HG02943 (cell line): ENCODE measurements around the gene ATF6.
"Not testable (repeated sequence)": the region's sequence is repeated elsewhere in the genome, so short reads cannot be mapped to it uniquely, and the experiment has no call there.

Source experiments
- ATAC-seq: cut with Tn5 transposase; IDR thresholded peaks from one replicate; pipeline ENCODE4 v1.9.1; 2021; ENCODE audit warnings: mild to moderate bottlenecking, low read depth, moderate library complexity; ENCODE audit not compliant: unreplicated experiment

ATF6 gene

DNA sequence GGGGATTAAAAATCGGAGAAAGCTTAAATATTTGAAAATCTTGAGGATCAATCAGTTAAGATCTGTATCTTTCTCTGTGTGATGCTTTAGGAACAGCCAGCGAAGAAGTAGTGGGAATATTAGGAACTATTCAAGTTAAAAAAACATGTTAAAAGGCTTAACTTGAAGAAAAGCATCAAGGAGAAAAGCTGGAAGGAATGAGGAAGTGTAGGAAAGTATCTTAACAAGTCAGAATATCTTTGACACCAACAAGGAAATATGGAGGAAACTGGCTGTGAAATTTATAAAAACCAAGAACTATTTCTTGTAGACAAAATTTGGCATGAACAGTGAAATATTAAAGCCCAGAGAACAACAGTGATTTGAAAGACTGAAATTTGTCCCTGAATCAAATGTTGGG, 60.4 kb downstream of the ATF6 start:
- ATAC-seq = no peak

DNA sequence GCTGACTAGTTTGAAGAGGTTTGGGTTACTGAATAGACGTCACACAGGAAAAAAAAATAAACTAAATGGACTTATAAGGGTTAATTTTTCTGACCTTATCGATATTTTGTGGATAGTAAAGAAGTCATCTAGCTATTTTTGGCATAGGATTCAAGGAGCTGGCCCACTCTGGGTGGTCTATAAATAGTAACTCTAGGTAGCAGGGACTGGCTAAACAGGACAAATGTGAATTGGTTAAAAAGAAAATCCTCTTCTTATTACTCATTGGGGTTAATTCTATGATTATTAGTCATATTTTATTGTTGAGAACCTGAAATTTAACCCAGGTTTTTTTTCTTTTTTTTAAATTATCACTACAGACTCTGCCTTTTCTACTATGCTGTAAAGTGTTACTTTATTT, 61.7 kb downstream of the ATF6 start:
- ATAC-seq = no peak

DNA sequence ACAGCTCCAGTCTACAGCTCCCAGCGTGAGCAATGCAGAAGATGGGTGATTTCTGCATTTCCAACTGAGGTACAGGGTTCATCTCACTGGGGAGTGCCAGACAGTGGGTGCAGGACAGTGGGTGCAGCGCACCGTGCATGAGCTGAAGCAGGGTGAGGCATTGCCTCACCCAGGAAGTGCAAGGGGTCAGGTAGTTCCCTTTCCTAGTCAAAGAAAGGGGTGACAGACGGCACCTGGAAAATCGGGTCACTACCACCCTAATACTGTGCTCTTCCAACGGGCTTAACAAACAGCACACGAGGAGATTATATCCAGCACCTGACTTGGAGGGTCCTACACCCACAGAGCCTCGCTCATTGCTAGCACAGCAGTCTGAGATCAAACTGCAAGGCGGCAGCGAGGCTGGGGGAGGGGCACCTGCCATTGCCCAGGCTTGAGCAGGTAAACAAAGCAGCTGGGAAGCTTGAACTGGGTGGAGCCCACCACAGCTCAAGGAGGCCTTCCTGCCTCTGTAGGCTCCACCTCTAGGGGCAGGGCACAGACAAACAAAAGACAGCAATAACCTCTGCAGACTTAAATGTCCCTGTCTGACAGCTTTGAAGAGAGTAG, 66.3 kb downstream of the ATF6 start:
- not testable (repeated sequence) for ATAC-seq

DNA sequence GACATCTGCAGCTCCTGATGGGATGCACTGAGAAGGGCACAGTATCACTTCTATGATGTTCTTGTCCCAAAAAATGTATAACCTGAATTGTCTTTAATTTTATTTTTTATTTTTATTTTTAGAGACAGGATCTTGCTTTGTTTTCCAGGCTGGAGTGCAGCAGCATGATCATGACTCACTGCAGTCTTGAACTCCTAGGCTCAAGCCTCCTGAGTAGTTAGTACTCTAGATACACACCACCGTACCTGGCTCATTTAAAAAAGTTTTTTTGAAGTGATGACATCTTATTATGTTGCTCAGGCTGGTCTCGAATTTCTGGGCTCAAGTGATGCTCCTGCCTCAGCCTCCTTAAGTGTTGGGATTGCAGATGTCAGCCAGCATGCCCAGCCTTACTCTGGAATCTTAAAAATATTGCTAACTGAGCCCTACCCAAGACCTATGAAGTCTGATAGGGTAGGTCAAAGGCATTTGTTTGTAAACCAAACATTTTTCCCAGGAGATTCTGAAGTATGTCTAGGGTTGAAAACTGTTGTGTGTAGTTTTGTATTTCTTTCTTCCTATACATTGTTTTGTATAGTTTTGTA, 68.9 kb downstream of the ATF6 start:
- ATAC-seq = no peak

DNA sequence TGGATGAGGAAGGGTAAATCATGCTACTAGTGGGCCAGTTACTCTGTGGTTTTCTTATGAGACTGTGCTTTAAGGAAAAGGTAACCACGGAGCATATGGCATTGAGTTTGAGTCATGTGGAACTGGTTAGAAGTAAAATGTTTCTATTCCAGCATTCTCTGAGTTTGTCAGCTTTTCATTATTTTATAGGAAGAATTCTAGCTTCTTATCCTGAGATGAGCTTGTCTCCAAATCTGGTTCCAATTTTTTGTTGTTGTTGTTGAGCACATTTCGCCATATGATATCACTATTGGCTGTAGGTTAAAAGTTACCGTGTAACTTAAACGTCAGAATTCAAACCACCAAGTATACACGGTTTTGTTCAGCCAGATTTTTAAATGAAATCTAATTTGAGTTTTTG, 69.9 kb downstream of the ATF6 start:
- ATAC-seq = no peak

DNA sequence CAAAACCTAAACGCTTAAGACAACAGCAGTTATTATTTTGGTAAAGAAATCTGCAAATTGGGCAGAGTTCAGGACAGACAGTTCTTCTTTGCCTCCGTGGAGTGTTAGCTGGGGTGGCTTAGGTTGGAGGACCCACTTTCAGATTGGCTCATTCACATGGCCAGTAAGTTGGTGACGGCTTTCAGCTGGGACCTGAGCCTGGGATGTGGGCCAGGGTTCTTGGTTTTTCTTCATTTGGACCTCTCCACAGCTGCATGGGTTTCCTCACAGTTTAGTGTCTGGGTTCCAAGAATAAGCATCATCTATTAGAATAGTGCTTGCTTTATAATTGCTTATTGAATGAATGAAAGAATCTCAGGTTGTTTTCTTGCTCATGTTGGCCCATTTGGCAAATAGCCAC, 72.2 kb downstream of the ATF6 start:
- ATAC-seq = no peak

DNA sequence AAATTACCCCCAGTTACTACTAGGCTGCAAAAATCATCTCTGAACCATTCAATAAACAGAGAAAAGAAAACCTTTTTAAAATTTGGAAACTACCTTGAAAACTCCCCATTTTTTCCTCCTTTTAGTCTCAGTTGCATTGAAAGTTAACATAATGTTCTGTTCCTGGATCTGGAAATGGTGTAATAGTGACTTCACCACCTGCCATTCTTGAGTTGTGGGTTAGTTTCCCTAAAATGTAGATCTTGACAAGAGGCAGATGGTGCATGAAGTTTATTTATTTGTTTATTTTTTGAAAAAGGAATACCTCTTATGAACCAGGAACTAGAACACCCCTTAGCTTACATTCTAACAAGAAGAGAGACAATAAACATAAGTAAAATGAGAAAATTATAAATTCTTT, 72.8 kb downstream of the ATF6 start:
- ATAC-seq = no peak

DNA sequence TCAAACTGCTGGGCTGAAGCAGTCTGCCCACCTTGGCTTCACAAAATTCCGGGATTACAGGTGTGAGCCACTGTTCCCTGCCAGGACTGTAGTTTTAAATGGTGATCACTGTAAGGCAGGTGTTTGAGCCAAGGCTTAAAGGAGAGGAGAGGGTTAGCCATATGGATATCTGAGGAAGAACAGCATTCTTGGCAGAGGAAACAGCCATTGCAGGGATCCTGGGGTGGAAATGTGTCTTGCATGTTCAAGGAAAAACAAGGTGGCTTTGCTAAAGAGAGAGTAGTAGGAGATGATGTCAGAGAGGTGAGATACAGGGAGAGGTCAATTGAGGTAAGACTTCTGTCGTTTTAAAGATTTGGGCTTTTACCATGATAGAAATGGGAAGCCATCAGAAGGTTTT, 73.5 kb downstream of the ATF6 start:
- no peak for ATAC-seq

DNA sequence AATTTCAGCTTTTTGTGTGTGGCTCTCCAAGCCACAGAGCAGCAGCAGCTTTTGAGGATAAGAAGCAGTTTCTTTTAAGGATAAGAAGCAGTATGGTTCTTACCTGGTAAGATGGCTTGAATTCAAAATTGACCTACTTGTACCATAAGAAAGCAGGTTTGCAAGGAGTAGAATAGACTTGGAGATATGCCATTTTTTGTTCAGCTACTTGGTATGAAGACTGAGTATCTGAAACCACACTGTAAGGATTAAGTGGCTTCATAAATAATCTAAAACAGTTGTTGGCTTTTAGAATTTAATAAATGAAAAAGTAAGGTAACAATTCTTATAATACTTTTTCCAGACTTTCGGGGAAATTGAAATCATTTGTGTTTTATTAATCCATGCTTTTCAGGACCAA, 74.2 kb downstream of the ATF6 start:
- ATAC-seq = no peak

DNA sequence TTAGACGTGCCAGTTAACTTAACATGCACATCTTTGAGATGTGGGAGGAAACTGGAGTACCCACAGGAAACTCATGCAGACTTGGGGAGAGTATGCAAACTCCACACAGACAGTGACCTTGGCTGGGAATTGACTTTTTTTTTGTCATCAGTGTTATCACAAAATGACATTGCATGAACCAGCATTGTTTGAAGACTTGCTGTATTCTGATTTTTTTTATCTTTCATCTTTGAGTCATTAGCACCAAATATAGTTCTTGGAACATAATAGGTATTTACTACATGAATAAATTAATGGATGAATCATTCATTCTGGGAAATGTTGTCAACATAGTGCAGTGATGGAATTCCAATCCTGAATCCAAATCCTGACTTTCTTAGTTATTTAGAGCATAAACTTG, 77.0 kb downstream of the ATF6 start:
- no peak for ATAC-seq

DNA sequence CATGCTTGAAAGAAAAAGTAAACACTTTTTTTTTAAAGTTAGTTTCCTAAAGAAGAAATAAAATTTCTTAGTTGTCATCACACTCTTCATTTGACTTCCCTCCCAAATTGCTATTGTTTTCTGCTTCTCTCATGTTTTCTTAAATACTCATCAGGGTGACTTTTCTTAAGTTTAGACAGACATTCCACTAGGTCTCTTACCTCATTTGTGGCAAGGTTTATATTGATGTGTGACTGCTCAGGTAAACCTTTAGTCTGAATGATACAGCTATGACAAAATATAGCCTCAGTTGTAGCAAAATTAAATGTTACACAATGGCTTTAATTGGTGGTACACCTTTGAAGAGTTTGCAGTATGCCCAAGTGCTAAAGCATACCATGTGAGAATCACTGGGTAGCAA, 78.6 kb downstream of the ATF6 start:
- no peak for ATAC-seq

DNA sequence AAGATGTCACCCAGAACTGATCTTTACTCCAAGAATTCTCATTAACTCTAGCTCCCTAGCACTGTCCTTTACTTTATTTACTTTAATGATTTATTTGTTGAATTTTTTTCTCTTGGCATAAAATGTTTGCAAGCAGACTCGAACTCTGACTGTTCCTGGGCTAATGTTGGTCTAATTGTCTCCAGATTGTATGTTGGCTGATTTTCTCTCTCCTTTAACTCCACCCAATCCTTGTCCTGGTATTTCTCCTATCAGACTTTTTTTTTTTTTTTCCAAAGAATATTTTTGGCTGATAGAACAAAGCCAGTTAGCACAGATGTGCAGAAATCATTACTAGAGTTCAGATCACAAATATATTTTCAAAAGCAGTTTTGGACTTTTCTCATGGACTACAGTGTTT, 82.6 kb downstream of the ATF6 start:
- ATAC-seq = no peak

DNA sequence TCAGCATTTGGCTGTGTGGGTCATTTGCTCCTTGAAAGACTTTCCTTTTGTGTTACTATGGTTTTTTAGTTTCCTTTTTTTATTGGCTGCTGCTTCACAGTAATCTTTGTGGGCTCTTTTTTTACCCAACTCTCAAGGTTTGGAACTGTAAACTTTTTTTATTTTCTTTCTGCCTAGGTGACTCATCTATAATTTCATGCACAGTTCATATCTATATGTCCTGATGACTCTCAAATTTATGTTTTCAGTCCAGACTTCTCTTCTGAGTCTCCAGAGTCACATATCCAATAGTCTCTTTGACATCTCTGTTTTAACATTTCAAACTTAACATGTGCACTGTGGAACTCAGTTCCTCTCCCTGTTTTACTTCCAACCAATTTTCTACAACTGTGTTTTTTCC, 83.4 kb downstream of the ATF6 start:
- no peak for ATAC-seq

DNA sequence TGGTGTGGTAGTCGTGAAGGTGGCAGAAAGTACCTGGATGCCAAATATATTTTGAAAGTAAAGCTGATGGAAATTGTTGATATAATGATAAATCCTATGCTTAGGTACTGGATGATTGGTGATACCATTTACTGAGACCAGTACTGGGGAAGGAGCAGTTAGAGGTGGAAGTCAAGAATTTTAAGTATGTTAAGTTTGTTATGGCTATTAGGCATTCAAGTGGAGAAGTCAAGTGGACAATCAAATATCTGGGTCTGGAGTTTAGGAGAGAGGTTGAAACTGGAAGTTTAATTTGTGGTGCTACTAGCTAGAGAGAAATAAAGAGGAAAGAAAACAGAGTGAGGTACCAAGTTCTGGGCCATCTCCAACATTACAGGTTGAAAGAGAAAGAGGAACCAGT, 89.1 kb downstream of the ATF6 start:
- no peak for ATAC-seq

DNA sequence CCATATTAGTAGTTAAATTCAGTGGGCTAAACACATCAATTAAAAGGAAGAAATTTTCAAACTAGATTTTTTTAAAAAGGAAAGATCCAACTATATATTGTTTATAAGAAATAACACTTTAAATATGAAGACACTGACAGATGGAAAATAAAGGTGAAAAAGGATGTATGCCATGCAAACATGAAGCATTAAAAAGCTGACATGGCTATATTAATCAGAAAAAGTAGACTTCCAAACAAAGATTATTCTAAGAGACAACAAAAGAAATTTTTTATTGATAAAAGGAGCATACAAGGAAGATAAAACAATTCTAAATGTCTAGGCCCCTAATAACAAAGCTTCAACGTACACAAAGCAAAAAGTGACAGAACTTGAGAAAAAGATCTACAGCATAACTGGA, 92.2 kb downstream of the ATF6 start:
- no peak for ATAC-seq

DNA sequence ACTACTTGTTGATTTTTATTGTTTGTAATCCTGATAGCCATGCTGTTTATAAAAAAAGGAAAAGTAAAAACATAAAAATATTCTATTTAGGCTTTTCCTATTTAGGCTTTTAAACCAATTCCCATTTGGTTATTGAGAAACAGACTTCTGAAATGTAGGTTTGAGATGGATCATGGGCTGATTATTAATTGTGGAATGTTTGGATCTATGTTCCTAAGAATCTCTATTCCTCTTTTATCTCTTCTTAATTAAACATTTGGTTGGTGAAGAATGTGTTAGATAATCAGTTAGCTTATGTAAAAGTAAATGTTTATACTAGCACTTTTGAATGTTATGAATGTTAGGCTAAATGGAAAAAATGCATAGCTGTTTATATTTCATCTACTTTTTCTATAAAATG, 97.4 kb downstream of the ATF6 start:
- ATAC-seq = no peak

DNA sequence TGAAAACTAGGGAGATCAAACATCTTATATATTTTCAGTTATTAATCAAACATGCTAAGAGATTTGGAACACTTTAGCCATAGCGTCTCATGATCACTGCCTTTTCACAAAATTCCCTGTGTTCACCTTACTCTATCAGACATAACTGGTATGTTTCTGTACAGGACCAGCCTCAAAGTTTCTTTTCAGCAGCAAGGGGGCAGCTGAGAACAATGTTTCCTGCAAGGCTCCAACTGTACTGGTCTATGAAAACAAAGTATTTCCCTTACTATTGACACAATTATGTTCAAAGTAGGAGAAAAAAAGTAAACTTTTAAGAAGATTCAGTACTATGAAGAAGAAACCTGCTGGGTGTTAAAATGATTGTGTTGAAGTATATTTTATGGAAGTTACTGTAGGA, 98.5 kb downstream of the ATF6 start:
- ATAC-seq = no peak

DNA sequence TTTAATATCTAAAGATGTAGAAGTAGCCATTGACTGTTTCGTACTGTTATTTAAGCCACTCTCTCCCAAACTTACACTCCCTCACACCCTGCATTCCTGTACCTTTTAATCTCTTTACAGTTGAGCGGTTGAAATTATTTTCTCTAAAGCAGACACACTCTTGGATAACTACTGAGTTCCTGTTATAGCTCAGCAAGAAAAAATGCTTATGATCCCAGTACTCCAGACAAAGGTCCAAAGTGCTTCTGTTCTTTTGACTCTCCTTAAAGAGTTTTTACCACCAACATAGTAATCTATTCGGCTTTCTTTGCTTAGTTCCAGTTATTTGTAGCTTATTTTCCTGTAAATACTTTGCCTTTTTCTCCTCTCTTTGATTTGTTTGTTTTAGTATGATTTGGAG, 100.1 kb downstream of the ATF6 start:
- ATAC-seq = no peak

DNA sequence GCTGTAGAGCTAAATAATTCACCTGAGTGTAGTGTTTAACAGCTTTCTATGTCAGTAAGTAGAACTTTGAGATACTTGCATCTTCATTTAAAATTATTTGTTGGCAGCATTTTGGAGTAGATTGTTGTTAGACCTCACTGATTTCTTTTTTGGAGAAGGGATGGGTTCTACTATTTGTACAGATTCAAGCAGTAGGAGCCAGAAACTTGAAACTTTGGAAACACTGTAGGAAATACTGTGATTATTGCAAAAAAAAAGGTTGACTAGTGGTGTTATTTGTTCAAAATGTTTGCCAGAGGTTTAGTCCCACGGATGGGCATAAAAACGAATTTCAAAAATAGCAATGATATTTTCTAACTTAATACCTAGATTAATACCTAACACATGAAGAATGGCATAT, 102.7 kb downstream of the ATF6 start:
- no peak for ATAC-seq

DNA sequence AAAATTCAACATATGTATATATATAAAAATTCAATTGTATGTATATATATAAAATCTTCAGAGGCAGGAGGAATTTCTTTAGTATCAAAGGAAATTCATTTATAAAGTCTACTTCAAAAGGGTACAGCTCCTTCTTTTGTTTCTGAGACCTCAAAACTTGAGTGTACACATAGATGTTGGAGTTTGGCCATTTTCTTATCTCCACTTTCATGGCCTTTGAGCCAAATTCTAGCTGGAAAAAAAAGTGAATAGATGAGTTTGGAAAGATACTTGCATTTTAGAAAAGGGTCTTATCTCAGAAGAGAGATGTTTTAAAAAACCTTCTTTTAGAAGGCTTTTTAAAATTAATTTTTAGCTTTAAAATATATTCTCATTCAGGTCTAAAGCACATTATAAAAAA, 103.2 kb downstream of the ATF6 start:
- ATAC-seq = no peak

DNA sequence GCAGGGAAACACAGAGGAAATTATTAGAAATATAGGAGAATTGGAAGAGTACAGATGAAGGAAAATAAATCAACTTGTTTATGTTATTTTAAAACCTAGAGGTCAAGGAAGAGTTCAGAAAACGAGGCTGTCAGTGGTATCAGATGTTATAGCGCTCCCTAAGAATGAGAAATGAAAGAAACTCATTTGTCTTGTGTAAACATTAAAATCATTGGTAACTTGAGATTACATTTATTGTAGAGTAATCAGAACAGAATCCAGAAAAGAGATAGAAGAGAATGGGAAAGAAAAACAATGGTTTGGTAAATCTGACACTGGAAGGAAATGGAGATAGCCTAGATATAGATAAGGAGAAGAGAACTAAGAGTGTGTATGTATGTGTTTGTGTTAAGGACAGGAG, 106.4 kb downstream of the ATF6 start:
- no peak for ATAC-seq

DNA sequence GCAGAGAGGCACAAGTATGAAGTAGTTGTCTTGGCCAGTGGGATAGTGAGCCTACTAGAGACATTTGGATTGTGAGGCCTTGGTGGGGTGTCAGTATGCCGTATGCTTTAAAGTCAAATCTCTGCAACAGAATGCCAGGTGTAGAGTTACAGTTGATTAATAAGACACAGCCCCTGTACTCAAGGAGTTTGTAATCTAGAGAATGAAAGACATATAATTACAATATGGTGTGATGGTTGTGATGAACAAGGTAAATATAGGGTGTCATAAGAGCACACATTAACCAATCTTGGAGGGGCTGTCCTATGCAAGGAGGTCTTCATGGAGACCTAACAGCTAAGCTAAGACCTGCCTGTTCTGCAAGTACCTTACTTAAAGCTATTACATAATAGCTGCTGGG, 113.1 kb downstream of the ATF6 start:
- ATAC-seq = no peak

DNA sequence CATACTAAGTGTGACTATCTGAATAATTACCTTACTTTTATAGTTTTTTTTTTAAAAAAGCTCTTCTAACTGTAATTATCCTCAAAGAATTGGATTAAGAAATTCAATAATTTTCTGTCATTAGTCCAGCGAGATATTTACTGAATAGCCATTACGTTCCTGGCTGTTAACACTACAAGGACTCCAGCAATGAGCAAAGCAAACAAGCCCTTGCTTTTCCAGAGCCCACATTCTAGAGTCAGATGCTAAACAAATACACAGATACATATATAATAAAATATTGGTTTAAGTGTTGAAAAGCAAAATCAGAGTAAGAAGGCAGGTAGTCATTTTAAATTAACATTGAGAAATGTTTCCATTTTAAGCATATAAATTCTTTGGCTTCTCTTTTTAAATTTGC, 118.4 kb downstream of the ATF6 start:
- ATAC-seq = no peak
